Astrocyte (in vitro differentiated cells and primary cell): ENCODE measurements around the gene EYA2. TPM values are rescaled to one million over a fixed set of nuclear protein-coding genes. Genes with fewer than 3 reads are reported as not detected.

Experiments
- DNase-seq: peaks from one replicate; pipeline ENCODE4 v3.0.0-alpha.2; 2010; ENCODE audit warnings: low read depth
- FAIRE-seq: peaks from 2 replicates; lab custom pipeline; 2011; peaks lifted over from hg19 to GRCh38; lab: Jason Lieb, UNC
- H2AFZ ChIP-seq: 2 replicates; pipeline ENCODE4 v1.6.0; 2012; ENCODE audit warnings: low read depth, low read length, inconsistent platforms
- H3K27ac ChIP-seq: 2 replicates; pipeline ENCODE4 v1.5.1; 2011; ENCODE audit warnings: low read depth, low read length, inconsistent platforms
- H3K27me3 ChIP-seq: 2 replicates; pipeline ENCODE4 v1.6.0; 2011; ENCODE audit warnings: low read length, inconsistent platforms; ENCODE audit not compliant: insufficient read depth
- H3K36me3 ChIP-seq: 2 replicates; pipeline ENCODE4 v1.5.1; 2011; ENCODE audit warnings: low read length, inconsistent platforms; ENCODE audit not compliant: insufficient read depth
- H3K4me1 ChIP-seq: 2 replicates; pipeline ENCODE4 v1.5.1; 2011; ENCODE audit warnings: low read length, inconsistent platforms; ENCODE audit not compliant: insufficient read depth
- H3K4me2 ChIP-seq: 2 replicates; pipeline ENCODE4 v1.6.0; 2012; ENCODE audit warnings: low read length, inconsistent platforms
- H3K4me3 ChIP-seq: 2 replicates; pipeline ENCODE4 v1.5.1; 2011; ENCODE audit warnings: low read depth, mild to moderate bottlenecking, low read length, inconsistent platforms; ENCODE audit not compliant: insufficient read depth
- H3K79me2 ChIP-seq: 2 replicates; pipeline ENCODE4 v1.6.0; 2012; ENCODE audit warnings: mild to moderate bottlenecking, low read length, inconsistent platforms; ENCODE audit not compliant: insufficient read depth
- H3K9ac ChIP-seq: 2 replicates; pipeline ENCODE4 v1.6.0; 2012; ENCODE audit warnings: mild to moderate bottlenecking, low read length, inconsistent platforms
- H3K9me3 ChIP-seq: 2 replicates; pipeline ENCODE4 v1.5.1; 2012; ENCODE audit warnings: low read depth, mild to moderate bottlenecking, low read length, inconsistent platforms; ENCODE audit not compliant: insufficient read depth
- H4K20me1 ChIP-seq: 2 replicates; pipeline ENCODE4 v1.6.0; 2012; ENCODE audit warnings: low read length, inconsistent platforms; ENCODE audit not compliant: insufficient read depth
- H3K27ac Mint-ChIP-seq: one replicate; pipeline ENCODE4 v1.8.0; 2021; ENCODE audit warnings: mild to moderate bottlenecking, mixed read lengths; ENCODE audit not compliant: unreplicated experiment
- H3K27me3 Mint-ChIP-seq: one replicate; pipeline ENCODE4 v1.8.0; 2021; ENCODE audit warnings: low read depth, mixed read lengths; ENCODE audit not compliant: unreplicated experiment
- H3K36me3 Mint-ChIP-seq: one replicate; pipeline ENCODE4 v1.8.0; 2021; ENCODE audit warnings: low read depth, mixed read lengths; ENCODE audit not compliant: unreplicated experiment
- H3K4me1 Mint-ChIP-seq: one replicate; pipeline ENCODE4 v1.8.0; 2021; ENCODE audit warnings: low read depth, mixed read lengths; ENCODE audit not compliant: unreplicated experiment
- H3K4me3 Mint-ChIP-seq: one replicate; pipeline ENCODE4 v1.8.0; 2021; ENCODE audit warnings: mild to moderate bottlenecking, moderate library complexity, mixed read lengths; ENCODE audit not compliant: unreplicated experiment
- H3K9me3 Mint-ChIP-seq: one replicate; pipeline ENCODE4 v1.8.0; 2021; ENCODE audit warnings: mild to moderate bottlenecking, mixed read lengths; ENCODE audit not compliant: unreplicated experiment
- EZH2 ChIP-seq: IDR thresholded peaks from 2 replicates; pipeline ENCODE4 v1.6.1; 2012; ENCODE audit warnings: mild to moderate bottlenecking, low read length, inconsistent platforms; ENCODE audit not compliant: insufficient read depth
- total RNA-seq: library from RNA; stranded (reverse); gene quantifications from 2 replicates; pipeline ENCODE4 v1.2.1, GENCODE V29; 2021
- TF ChIP-seq, protein P1 (sequence below): IDR thresholded peaks from 2 replicates; pipeline ENCODE4 v1.5.1; 2011; ENCODE audit warnings: low read depth, mild to moderate bottlenecking, inconsistent platforms, low read length, moderate library complexity; ENCODE audit not compliant: insufficient read depth

Gene EYA2
- total RNA-seq, 1 donor from 2014 or later: 1.5 TPM

DNA sequence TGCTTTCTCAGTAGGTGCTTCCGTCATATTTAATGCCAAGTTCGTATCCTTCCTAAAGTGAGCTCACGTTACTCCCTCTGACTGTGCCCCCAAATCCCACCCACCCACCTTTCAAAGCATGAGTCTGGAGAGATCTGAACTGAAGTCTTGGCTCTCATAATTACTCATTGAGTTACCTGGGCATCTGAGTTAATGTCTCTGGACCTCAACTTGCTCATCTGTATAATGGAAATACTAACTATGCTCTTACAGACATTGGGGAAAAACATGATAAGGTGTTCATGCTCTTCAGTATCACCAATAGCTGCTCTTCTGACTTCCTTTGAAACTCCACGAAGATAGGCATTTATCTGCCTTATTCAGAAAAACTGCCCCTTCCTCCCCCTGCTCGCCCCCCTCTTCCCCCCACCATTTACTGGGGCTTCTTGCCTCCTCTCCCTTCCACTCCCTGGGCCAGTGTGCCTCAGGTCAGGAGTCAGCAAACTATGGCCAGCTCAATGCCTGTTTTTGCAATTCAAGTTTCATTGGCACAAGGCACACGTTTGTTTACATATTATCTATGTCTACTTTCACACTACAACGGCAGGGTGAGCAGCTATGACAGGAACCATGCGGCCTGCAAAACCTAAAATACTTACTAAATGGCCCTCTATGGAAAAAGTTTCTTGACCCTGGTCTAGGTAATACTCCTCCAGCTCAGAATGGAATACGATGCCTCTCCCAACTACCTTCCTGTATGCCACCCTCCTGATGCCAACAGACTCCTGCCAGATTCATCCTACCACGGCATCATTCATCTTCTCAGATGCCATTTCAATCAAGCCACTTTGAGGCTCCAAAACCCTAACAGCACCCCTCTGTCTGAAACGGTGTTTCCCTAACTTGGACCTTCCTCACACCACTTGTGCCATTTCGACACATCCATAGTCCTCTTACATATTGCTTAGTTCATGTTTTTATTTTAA is 323.1 kb downstream of the EYA2 start:
- no peak overlapping the region for H3K9ac ChIP-seq
- H3K27me3 ChIP-seq: no peaks in the 10 kb centered on the region
- no peak overlapping the region for H3K27ac Mint-ChIP-seq
- no peaks in the 10 kb centered on the region for H3K9me3 ChIP-seq
- peaks cover 16% of the 10 kb centered on the region for H3K36me3 Mint-ChIP-seq
- no peaks in the 10 kb centered on the region for H3K4me1 ChIP-seq
- H3K9me3 Mint-ChIP-seq: no peaks in the 10 kb centered on the region
- no peaks in the 10 kb centered on the region for H4K20me1 ChIP-seq
- no peak for TF ChIP-seq EZH2
- TF ChIP-seq, protein P1, sequence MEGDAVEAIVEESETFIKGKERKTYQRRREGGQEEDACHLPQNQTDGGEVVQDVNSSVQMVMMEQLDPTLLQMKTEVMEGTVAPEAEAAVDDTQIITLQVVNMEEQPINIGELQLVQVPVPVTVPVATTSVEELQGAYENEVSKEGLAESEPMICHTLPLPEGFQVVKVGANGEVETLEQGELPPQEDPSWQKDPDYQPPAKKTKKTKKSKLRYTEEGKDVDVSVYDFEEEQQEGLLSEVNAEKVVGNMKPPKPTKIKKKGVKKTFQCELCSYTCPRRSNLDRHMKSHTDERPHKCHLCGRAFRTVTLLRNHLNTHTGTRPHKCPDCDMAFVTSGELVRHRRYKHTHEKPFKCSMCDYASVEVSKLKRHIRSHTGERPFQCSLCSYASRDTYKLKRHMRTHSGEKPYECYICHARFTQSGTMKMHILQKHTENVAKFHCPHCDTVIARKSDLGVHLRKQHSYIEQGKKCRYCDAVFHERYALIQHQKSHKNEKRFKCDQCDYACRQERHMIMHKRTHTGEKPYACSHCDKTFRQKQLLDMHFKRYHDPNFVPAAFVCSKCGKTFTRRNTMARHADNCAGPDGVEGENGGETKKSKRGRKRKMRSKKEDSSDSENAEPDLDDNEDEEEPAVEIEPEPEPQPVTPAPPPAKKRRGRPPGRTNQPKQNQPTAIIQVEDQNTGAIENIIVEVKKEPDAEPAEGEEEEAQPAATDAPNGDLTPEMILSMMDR: no peak
- H3K79me2 ChIP-seq: peaks cover 3% of the 10 kb centered on the region
- H2AFZ ChIP-seq: no peak overlapping the region
- no peaks in the 10 kb centered on the region for H3K27me3 Mint-ChIP-seq
- FAIRE-seq: no peak
- DNase-seq: no peak
- H3K36me3 ChIP-seq: peaks cover 32% of the 10 kb centered on the region
- H3K4me1 Mint-ChIP-seq: no peaks in the 10 kb centered on the region
- H3K4me3 ChIP-seq: no peak overlapping the region
- no peak overlapping the region for H3K4me2 ChIP-seq
- H3K27ac ChIP-seq: no peak overlapping the region
- H3K4me3 Mint-ChIP-seq: no peak overlapping the region

DNA sequence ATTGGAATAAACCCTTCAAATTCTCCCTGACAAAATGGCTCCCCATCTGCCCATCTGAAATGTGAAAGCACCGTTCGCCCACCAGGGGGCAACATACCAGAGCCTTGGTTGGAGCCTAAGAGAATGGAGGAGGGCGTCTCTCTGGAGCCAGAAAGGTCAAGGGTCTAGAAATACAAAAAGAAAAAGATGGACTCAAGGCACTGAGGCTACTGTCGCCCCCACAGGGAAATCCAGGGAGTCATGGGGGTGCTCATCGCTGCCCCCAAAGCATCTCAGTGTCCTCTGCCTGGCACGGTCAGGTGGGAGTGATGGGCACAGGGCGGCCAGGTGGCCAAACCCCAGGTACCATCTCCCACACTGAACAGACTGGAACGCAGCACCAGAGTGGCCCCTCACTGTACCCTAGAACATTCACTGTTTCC is 325.5 kb downstream of the EYA2 start:
- no peaks in the 10 kb centered on the region for H3K9me3 ChIP-seq
- no peaks in the 10 kb centered on the region for H3K9me3 Mint-ChIP-seq
- TF ChIP-seq, protein P1: peak; percentile 54
- no peak for TF ChIP-seq EZH2
- no peaks in the 10 kb centered on the region for H3K27me3 ChIP-seq
- no peaks in the 10 kb centered on the region for H4K20me1 ChIP-seq
- peaks cover 23% of the 10 kb centered on the region for H3K36me3 Mint-ChIP-seq
- no peak overlapping the region for H3K27ac ChIP-seq
- no peak overlapping the region for H3K4me3 ChIP-seq
- H3K4me3 Mint-ChIP-seq: no peak overlapping the region
- H3K27ac Mint-ChIP-seq: no peak overlapping the region
- H3K4me1 Mint-ChIP-seq: no peaks in the 10 kb centered on the region
- H3K9ac ChIP-seq: no peak overlapping the region
- no peak overlapping the region for H2AFZ ChIP-seq
- FAIRE-seq: no peak
- no peaks in the 10 kb centered on the region for H3K79me2 ChIP-seq
- H3K4me1 ChIP-seq: no peaks in the 10 kb centered on the region
- DNase-seq: no peak
- H3K4me2 ChIP-seq: no peak overlapping the region
- H3K27me3 Mint-ChIP-seq: no peaks in the 10 kb centered on the region
- peaks cover 34% of the 10 kb centered on the region for H3K36me3 ChIP-seq
